Testis (tissue), 2 donors: ENCODE data around the gene LRIT3.

ENCODE experiments used
- CTCF ChIP-seq, 3 experiments: fragments of 450-650 bp in 2 of 3; fragments of 200-600 bp in 1 of 3; sonication (generic) in 1 of 3; IDR thresholded peaks; one replicate each; pipeline ENCODE4 v1.5.1; 2016 to 2019; ENCODE audit warnings: antibody characterized with exemption in 3 of 3, mild to moderate bottlenecking in 2 of 3, moderate library complexity in 1 of 3
- POLR2A ChIP-seq: fragments of 450-650 bp; IDR thresholded peaks from one replicate; pipeline ENCODE4 v1.6.1; 2017; ENCODE audit warnings: antibody characterized with exemption, mild to moderate bottlenecking, moderate library complexity

- TF ChIP-seq POLR2A (no peak), CTCF (IDR thresholded peaks at IDR 0.05) (no peak)
Measured at GRCh38 chr4:109847896-109848442, at the start of gene LRIT3.
